K562 (cell line): Measurements from ENCODE around the gene ZFPM1.

Experiments
- BHLHE40 ChIP-seq: IDR thresholded peaks from 2 replicates; pipeline ENCODE4 v1.6.1; 2011; ENCODE audit warnings: low read length, improper control_type of control experiment
- BRCA1 ChIP-seq, 2 experiments: fragments of 450-650 bp in 1 of 2; sonication (generic) in 1 of 2; formaldehyde crosslinking in 1 of 2; IDR thresholded peaks; 2 replicates each; pipeline versions ENCODE4 v1.5.0 to v1.6.1; 2017 to 2020; ENCODE audit warnings: mild to moderate bottlenecking in 1 of 2, missing genetic modification reagents in 1 of 2
- FOS ChIP-seq: IDR thresholded peaks from 3 replicates; pipeline ENCODE4 v1.6.1; 2011; ENCODE audit not compliant: insufficient read length; ENCODE audit errors: extremely low read depth

DNA sequence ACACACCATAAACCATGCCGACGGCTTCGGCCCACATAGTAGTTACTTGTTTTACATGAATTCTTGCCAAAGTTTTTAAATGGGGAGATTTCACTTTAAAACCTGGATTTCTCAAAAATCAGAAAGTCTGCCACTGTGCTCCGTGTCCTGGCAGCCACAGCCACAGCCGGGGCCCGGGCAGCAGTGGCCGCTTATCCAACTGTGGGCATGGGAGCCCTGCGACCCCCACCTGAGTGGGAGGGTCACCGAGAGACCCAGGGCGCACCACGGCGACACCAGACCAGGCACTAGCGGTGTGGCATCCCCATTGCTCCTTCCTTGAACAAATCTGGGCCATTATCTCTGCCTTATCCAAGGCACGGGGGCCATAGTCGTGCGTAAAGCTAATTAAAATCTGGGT, 40.3 kb upstream of the ZFPM1 start:
- TF ChIP-seq BHLHE40 = no peak
- TF ChIP-seq BRCA1 (IDR thresholded peaks at IDR 0.05) = no peak
- no peak for TF ChIP-seq BRCA1 (CRISPR knock-in tag; IDR thresholded peaks at IDR 0.05)
- no peak for TF ChIP-seq FOS
